Measurements from ENCODE around the gene SEMA3B. TPM values are rescaled to one million over a fixed set of nuclear protein-coding genes. Genes with fewer than 3 reads are reported as not detected.
A peak's percentile ranks its signal among the peaks of the same experiment; 100 is the strongest.
"Not testable (repeated sequence)": the region's sequence is repeated elsewhere in the genome, so short reads cannot be mapped to it uniquely, and the experiment has no call there.

The SEMA3B gene
- total RNA-seq (2014; rRNA removed; shearing (Covaris generic)), result 4.0 and 5.0 TPM in 2 replicates
- polyA plus RNA-seq (2015; cell fraction: cytosol; rRNA removed), result 9.0 TPM in 2 replicates
- polyA plus RNA-seq (2015; cell fraction: nucleus; rRNA removed), result 53.7 and 68.6 TPM in 2 replicates

- DNase-seq (ENCODE audit: low read depth), result peak; percentile 71
Measured at GRCh38 chr3:50268703-50269451, at the start of gene SEMA3B. Gene SEMA3B, plus strand, starts transcription at chr3:50269147. Its CDS starts 94 bp downstream, at chr3:50269241.

DNA sequence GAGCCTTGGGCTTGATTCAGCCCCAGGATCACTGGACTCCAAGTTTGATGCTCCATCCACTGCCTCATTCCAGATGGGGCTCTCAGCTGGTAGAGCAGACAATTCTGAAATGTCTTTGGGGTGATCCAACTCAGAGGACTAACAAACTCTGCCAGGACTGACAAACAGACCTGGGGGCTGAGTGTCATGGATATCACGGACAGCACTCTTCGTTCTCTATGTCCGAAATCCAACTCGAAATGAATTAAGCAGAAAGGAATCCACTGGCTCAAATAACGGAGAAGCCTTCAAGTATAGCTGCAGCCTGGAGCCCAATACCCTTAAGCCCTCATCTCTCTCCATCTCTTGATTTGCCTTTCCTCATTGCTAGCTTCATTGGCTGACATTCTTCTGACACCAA is 49.7 kb upstream of the SEMA3B start:
- no peak for DNase-seq (ENCODE audit: low read depth)

DNA sequence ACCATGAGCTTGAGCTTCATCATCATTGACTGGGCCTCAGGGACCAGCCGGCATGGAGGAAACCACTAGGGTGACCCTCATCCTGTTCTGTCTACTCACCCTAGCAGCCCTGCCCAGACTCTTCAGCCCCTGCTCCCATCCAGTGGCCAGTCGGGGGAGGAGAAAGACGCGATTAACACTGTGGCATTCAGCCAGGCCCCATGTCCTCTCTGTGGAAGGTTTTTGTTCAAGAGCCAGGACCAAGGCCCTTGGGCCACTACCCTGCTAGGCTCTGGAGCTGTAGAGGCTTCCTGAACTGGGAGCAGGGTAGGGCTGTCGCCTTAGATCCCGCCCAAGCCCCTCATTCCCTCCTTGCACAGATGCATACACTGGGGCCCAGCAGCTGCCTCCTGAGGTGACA is 48.8 kb upstream of the SEMA3B start:
- DNase-seq (ENCODE audit: low read depth), result no peak

DNA sequence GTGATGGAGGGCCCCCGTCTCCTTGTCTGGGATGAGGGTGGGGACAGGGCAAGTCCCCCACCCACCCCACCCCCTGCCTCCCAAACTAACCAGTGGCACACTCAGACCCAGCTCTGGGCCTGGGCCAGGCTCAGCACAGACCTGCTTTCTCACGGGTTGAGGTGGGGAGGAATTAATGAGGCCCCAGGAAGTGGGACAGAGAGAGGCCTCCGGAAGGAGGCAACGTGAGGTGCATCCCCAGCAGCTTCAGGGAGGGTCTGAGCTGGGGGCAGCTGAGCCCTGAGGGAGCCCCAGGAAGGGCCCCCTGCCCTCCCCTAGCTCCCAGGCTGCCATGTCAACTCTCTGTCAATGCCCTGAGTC is 47.9 kb upstream of the SEMA3B start:
- DNase-seq (ENCODE audit: low read depth), result no peak

DNA sequence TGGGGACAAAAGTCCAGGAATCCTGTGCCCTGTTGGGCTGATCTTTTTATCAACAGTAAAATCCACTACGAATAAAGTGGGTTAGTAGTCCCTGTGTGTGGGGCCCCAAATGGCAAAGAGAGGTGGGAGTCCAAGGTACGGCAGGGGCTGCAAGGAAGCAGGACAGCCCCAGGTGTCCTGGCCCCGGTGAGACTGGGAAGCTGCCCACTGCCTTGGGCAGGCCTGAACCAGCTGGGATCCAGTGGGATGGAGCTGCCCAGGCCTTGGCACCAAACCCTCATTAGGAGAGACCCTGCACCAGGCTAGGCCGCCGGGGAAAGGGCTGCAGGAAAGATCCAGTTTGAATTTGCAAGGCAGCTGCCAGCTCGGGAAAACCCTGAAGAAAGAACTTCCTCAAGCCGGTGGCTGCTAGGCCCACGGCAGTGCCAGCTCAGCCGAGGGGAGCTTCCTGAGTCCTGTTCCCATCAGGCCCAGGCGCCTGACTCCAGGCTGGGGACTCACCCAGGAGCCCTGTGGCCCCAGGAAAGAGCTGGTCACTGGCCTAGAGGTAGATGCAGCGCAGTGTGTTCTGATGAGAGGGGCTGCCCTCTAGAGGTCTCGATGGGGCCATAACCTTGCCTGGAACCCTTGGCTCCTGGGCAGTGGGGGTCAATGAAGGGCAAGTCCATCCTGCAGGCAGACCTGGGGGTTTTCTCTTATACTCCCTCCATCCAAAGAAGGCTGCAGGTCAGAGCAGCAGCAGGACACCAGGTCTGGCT is 47.4 kb upstream of the SEMA3B start:
- DNase-seq (ENCODE audit: low read depth), result no peak

DNA sequence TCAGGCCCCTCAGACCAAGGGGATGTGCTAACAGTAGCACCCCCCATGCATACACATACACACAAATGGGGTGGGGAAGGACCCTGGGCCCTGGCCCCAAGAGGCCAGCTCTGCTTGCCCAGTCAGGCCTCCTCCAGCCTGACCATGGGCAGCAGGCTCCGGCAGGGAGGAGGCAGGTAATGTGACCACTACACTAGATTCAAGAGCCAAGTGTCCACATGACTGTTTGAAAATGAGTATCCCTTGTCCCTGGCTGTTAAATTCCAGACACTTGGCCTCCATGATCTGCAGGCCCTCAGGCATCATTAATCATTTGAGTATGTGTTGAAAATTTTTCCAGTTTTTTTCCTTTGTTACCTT is 46.8 kb upstream of the SEMA3B start:
- no peak for DNase-seq (ENCODE audit: low read depth)

DNA sequence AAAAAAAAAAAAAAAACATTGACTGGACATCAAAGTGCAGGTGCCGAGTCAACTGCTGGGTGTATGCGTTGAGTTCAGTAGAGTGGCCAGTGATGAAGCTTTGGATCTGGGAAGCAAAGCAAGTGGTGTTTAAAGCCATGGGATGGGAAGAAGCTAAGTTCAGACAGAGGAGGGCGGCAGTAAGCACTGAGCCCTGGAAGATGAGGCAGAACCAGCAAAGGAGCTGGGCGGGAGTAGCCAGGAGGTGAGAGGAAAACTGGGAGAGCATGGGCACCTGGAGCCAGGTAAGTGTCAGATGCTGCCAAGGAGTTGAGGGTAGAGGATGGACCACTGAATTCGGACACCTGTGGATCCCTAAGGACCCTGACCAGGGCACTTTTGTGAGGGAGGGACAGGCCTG is 44.3 kb upstream of the SEMA3B start:
- DNase-seq (ENCODE audit: low read depth), result no peak

DNA sequence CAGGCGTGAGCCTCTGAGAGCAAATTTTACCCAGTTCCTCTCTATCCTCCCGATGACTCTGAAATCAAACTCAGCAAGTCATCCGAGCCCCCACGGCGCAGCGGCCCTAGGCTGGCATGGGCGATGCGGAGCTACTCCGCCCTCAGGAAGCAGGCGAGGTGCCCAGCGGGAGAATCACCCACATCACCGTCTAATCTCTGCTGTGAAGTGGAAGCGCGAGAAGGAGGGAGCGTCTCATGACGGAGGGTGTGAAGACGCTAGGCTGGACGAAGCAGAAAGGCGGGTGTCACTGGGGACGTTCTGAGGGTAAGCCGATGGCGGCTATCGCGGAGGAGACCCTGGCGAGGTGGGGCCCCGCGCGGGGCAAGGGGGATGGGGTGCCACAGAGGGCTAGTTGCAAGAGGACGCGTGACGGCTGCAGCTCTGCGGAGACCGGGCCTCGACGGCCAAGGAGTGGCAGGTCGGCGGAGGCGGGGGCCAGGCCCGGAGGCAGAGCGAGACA is 42.0 kb upstream of the SEMA3B start:
- peak; percentile 42 for DNase-seq (ENCODE audit: low read depth)

DNA sequence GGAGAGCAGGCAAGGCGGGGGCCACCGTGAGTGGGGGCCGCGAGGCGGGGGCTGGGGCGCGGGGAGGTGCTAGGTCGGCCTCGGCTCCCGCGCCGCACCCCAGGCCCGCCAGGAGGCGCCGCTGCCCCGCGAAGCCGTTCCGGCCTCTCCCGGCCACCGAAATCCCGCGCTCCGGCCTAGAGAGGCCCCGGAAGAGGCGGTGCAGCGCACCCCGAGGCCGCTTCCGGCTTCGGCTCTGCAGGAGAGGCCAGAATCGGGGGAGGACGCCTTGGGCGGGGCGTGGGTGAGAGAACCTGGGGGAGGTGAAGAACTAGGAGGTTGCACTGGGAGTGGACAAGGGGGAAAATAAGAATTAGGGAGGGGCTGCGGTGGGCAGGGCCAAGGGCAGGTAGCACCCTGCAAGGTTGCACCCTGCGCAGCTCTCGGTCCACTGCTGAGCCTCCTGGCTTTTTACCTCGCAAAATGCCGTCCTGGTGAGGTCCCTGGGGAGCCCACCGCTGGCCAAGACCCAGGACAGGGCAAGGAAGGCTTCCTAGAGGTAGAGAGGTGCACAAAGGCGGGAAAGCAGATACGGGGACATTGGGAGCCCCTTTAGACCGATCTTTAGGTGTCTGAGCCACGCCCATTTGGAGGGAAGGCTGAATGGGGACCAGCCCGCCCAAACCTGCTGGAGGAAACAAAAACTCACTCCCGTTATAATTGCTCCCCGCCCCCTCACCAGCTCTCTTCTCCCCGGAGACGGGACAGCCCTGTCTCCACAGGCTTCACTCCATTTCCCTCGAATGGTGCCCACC is 41.4 kb upstream of the SEMA3B start:
- DNase-seq (ENCODE audit: low read depth), result peak; percentile 87

DNA sequence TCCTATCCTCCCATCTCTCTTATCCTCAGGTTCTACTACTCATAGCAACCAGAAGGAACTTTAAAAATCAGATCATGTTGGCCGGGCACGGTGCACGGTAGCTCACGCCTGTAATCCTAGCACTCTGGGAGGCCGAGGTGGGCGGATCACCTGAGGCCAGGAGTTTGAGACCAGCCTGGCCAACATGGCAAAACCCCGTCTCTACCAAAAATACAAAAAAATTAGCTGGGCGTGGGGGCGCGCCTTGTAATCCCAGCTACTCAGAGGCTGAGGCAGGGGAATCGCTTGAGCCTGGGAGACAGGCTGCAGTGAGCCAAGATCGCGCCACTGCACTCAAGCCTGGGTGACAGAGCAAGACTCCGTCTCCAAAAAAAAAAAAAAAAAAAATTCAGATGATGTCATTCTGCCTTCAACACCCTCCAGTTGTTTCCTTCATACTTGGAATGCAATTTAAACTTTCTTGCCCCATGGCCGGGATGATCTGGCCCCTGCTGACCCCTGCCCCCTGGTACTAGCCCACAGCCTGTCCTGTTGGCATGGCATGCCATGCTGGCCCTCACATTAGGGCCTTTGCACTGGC is 40.7 kb upstream of the SEMA3B start:
- not testable (repeated sequence) for DNase-seq (ENCODE audit: low read depth)

DNA sequence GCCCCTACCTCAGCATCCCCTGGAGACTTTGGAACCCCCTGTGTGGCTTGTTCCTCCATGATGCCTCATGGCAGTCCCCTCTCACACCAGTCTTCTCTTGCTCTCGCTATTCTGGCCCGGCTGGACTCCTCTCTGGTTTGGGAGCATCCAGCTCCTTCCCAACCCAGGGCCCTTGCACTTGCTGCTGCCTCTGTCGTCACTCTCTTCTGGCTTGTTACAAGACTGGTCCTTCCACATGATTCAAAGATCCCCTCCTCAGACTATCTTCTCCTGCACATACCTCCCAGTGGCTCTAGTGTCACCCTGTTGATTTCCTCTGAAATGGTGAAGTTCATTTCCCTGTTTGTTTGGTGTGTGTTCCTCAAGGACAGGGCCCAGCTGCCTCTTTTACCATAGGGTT is 39.5 kb upstream of the SEMA3B start:
- no peak for DNase-seq (ENCODE audit: low read depth)

DNA sequence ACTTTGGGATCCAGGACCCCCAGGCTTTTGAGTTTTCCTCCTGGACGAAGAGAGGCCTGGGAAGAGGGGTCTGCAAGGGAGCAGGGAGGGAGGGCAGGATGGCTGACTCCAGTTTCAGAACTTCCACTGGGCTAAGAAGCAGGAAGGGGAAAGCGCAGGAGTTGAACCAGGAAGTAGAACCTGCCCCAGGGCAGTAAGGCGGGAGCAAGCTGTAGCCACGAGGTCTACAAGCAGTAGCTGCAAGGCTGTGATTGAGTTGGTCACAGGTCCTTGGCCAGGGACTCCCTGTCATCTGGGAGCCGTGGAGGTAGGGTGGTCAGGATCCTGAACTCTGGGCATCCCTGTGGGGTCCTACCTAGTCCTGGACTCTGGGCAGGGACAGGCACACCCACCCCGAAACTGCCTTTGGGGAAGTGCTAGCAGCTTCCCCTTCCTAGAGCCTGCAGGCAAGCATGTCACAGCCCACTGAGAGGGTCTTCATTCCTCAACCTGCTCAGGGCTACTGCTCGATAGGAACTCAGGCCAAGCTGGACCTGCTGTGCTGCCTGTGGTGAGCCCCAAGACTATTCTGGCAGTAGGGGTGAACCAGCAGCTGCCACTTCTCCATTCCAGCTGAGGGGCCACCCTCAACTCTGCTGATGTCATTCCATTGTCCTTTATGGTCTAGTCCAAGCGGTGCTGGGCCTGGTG is 38.7 kb upstream of the SEMA3B start:
- DNase-seq (ENCODE audit: low read depth), result no peak

- DNase-seq (ENCODE audit: low read depth), result no peak
Measured at GRCh38 chr3:50230794-50231125, 38.2 kb upstream of the SEMA3B start.

DNA sequence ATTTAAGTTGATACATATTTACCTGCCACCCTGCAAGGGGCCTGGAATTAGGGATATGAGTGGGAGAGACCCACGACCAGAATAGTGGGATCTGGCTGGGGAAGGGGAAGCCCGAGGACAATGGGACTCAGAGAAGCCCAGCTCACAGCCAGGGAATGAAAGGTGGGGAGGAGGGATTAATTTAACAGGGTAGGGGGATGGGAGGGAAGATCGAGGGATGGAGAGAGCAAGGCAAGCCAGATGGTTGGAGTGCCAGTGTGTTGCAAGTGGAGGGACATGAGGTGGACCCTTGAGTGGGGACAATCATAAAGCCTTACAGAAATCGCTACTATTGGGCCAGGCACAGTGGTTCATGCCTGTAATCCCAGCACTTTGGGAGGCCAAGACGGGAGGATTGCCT is 37.4 kb upstream of the SEMA3B start:
- DNase-seq (ENCODE audit: low read depth), result no peak

GRCh38 chr3:50232303-50232702 is 36.6 kb upstream of the SEMA3B start:
- no peak for DNase-seq (ENCODE audit: low read depth)

DNA sequence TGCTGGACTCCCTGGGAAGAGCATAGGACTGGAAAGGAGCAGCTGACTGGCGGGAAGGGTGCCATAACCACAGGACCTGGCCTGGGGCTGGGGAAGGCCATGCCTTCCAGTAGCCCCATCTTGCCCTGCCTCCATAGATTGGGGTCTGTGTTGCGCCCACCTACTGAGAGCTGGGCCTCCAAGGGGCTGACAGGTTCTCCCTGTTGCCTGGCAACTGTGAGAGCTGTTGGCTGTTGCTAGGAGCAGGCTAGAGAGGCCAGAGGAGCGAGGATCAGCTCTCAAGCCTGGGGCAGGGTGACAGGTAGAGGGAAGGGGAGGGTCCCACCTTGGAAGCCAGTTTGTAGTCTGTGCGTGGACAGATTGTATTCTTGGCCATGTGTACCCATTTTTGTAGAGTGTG is 35.8 kb upstream of the SEMA3B start:
- no peak for DNase-seq (ENCODE audit: low read depth)

DNA sequence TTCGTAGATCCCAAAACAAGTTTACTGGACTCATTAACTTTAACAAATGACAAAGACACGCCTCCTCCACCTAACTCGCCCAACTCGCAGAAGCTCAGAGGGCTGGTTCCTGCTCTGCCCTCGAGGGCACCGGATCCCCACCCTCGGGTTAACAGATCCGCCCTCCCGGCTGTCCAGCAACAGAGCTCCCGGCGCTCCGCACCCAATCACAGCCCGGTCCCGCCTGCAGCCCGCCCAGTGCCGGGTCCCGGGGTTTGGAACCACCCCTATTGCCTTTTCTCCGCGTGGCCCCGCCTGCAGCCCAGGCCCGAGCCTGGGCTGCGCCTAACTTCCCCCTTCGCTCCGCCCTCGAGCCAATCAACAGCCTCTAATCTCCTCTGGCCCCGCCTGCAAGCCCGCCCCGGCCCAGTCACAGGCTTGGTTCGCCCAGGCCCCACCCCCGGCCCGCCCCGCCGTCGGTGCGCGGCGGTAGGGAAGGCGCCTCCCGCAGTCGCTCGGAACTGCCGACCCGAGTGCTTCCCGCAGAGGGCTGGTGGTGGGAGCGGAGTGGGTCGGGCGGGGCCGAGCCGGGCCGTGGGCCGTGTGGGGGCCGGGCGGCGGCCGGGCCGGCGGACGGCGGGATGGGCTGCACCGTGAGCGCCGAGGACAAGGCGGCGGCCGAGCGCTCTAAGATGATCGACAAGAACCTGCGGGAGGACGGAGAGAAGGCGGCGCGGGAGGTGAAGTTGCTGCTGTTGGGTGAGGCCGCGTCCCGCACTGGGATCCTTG is 33.0 kb upstream of the SEMA3B start, which contains the start of gene GNAI2:
Gene GNAI2 (plus strand): TSS at position 489 of the 768 bp plus-strand sequence. CDS start 132 bp downstream, at position 621.
- peak; percentile 99 for DNase-seq (ENCODE audit: low read depth)

DNA sequence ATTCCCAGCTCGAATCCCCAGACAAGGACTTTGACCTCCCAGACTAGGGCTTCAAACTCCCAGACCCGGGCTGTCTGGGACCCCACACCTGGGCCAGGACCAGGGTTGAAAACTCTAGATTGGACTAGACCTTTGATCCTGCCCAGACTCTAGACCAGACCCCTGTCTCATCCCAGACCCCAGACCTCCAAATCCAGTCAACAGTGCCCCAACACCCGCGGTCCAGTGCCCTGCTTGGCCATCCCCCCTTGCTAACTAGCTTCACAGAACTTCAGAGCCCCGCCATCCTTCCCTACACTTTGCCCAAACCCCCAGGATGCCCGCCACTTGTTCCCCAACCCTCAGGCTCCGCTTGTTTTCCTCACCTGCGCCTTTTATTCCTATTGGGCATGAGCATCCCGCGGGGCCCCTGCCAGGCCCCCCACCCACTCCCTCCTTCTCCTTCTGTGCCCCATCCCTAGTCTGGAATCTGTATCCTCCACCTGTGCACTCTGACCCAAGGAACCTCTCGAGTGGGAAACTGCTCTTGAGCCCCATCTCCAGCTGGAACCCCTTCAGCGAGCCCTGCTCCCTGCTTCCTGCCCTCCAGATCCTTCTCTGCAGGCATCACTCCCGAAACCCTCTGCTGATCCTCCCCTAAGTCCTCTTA is 32.3 kb upstream of the SEMA3B start:
- no peak for DNase-seq (ENCODE audit: low read depth)

DNA sequence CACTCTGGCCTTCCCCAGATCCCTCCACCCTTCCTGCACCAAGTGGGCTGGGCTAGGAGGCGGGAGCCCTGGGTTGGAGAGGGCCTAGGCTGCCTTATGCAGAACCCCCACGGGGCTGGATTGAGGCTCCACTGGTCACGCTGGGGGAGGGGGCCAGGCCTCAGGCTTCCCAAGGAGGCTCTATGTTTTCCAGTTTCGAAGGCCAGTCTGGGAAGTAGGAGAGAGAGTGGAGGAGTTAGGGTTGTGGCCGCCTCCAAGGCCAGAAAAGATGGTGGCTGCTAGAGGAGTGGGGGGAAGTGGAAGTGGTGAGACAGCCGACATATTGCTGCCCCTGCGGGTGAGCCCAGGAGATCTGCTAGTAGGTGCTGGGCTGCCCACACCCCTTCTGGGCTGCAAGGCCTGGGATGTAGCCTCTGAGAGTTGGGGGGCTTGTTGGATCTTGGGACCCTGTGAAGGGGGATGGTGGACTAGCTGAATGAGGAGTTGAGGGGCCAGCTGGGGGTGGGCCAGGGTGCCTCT is 31.8 kb upstream of the SEMA3B start:
- no peak for DNase-seq (ENCODE audit: low read depth)

All from HT1080 (cell line).